Measurements from ENCODE around the gene C2CD4B. TPM values are rescaled to one million over a fixed set of nuclear protein-coding genes. Genes with fewer than 3 reads are reported as not detected.

Gene C2CD4B
- total and polyA plus RNA-seq, 4 donors = 0.17 to 1.8 (median 0.66) TPM

DNA sequence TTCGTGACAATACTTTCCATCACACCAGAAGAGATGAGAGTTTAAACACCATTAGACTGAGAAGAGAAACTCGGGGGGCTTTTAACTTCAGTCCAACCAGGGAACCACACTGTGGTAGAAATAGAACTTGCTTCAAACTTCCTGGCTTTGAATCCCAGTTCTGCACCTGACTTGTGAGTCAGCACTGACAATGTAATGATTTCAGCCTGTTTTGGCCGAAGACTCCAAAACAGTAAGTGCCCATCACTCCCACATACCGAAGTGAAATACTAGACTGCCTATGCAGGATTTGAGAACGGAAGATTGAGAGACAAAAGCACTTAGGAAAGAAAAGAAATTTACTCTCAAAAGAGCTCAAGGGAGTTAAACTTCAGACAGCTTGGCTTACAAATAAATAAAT, 27.0 kb downstream of the C2CD4B start:
- Histone ChIP-seq H3K9me3 (ENCODE audit: control insufficient read depth in 4 of 4, low read length in 3 of 4) (no peaks in the 10 kb centered on the region), H3K4me1 (ENCODE audit: control insufficient read depth in 4 of 4, insufficient read depth in 4 of 4, low read length in 3 of 4) (peaks cover 1 to 22% (median 9%) of the 10 kb centered on the region in 4 donors), H3K27me3 (ENCODE audit: control insufficient read depth in 4 of 4, insufficient read depth in 4 of 4, low read length in 3 of 4) (no peaks in the 10 kb centered on the region), H3K36me3 (ENCODE audit: control insufficient read depth in 4 of 4, insufficient read depth in 3 of 4, low read depth in 1 of 4, low read length in 3 of 4) (no peaks in the 10 kb centered on the region), H3K9ac (ENCODE audit: low read depth in 1 of 2, low read length in 2 of 2) (no peak overlapping the region), H3K27ac (ENCODE audit: low read depth in 1 of 2, low read length in 2 of 2) (no peak overlapping the region), H3K4me3 (ENCODE audit: low read depth in 1 of 3, low read length in 3 of 3) (no peak overlapping the region)
- TF ChIP-seq, protein P1, sequence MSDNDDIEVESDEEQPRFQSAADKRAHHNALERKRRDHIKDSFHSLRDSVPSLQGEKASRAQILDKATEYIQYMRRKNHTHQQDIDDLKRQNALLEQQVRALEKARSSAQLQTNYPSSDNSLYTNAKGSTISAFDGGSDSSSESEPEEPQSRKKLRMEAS (IDR thresholded peaks at IDR 0.05) = no peak
- TF ChIP-seq, protein P2, sequence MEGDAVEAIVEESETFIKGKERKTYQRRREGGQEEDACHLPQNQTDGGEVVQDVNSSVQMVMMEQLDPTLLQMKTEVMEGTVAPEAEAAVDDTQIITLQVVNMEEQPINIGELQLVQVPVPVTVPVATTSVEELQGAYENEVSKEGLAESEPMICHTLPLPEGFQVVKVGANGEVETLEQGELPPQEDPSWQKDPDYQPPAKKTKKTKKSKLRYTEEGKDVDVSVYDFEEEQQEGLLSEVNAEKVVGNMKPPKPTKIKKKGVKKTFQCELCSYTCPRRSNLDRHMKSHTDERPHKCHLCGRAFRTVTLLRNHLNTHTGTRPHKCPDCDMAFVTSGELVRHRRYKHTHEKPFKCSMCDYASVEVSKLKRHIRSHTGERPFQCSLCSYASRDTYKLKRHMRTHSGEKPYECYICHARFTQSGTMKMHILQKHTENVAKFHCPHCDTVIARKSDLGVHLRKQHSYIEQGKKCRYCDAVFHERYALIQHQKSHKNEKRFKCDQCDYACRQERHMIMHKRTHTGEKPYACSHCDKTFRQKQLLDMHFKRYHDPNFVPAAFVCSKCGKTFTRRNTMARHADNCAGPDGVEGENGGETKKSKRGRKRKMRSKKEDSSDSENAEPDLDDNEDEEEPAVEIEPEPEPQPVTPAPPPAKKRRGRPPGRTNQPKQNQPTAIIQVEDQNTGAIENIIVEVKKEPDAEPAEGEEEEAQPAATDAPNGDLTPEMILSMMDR (IDR thresholded peaks at IDR 0.05; ENCODE audit: low read depth, low read length, missing input control) = no peak
- TF ChIP-seq HNF4G (IDR thresholded peaks at IDR 0.05) (no peak), SP1 (IDR thresholded peaks at IDR 0.05) (no peak), HNF4A (conservative IDR thresholded peaks at IDR 0.05) (no peak), GABPA (IDR thresholded peaks at IDR 0.05 in 1 of 2, conservative IDR thresholded peaks at IDR 0.05 in 1 of 2) (no peak), FOXA2 (IDR thresholded peaks at IDR 0.05) (no peak), RXRA (IDR thresholded peaks at IDR 0.05) (no peak), EGR1 (IDR thresholded peaks at IDR 0.05; ENCODE audit: low read depth in 2 of 2) (no peak)
- TF ChIP-seq, protein P3, sequence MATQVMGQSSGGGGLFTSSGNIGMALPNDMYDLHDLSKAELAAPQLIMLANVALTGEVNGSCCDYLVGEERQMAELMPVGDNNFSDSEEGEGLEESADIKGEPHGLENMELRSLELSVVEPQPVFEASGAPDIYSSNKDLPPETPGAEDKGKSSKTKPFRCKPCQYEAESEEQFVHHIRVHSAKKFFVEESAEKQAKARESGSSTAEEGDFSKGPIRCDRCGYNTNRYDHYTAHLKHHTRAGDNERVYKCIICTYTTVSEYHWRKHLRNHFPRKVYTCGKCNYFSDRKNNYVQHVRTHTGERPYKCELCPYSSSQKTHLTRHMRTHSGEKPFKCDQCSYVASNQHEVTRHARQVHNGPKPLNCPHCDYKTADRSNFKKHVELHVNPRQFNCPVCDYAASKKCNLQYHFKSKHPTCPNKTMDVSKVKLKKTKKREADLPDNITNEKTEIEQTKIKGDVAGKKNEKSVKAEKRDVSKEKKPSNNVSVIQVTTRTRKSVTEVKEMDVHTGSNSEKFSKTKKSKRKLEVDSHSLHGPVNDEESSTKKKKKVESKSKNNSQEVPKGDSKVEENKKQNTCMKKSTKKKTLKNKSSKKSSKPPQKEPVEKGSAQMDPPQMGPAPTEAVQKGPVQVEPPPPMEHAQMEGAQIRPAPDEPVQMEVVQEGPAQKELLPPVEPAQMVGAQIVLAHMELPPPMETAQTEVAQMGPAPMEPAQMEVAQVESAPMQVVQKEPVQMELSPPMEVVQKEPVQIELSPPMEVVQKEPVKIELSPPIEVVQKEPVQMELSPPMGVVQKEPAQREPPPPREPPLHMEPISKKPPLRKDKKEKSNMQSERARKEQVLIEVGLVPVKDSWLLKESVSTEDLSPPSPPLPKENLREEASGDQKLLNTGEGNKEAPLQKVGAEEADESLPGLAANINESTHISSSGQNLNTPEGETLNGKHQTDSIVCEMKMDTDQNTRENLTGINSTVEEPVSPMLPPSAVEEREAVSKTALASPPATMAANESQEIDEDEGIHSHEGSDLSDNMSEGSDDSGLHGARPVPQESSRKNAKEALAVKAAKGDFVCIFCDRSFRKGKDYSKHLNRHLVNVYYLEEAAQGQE (IDR thresholded peaks at IDR 0.05) = no peak
- TF ChIP-seq, protein P4, sequence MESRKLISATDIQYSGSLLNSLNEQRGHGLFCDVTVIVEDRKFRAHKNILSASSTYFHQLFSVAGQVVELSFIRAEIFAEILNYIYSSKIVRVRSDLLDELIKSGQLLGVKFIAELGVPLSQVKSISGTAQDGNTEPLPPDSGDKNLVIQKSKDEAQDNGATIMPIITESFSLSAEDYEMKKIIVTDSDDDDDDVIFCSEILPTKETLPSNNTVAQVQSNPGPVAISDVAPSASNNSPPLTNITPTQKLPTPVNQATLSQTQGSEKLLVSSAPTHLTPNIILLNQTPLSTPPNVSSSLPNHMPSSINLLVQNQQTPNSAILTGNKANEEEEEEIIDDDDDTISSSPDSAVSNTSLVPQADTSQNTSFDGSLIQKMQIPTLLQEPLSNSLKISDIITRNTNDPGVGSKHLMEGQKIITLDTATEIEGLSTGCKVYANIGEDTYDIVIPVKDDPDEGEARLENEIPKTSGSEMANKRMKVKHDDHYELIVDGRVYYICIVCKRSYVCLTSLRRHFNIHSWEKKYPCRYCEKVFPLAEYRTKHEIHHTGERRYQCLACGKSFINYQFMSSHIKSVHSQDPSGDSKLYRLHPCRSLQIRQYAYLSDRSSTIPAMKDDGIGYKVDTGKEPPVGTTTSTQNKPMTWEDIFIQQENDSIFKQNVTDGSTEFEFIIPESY (IDR thresholded peaks at IDR 0.05) = no peak
- DNase-seq (ENCODE audit: low spot score) = no peak
- 92% methylated on average over 5 of the region's 5 CpGs for WGBS

DNA sequence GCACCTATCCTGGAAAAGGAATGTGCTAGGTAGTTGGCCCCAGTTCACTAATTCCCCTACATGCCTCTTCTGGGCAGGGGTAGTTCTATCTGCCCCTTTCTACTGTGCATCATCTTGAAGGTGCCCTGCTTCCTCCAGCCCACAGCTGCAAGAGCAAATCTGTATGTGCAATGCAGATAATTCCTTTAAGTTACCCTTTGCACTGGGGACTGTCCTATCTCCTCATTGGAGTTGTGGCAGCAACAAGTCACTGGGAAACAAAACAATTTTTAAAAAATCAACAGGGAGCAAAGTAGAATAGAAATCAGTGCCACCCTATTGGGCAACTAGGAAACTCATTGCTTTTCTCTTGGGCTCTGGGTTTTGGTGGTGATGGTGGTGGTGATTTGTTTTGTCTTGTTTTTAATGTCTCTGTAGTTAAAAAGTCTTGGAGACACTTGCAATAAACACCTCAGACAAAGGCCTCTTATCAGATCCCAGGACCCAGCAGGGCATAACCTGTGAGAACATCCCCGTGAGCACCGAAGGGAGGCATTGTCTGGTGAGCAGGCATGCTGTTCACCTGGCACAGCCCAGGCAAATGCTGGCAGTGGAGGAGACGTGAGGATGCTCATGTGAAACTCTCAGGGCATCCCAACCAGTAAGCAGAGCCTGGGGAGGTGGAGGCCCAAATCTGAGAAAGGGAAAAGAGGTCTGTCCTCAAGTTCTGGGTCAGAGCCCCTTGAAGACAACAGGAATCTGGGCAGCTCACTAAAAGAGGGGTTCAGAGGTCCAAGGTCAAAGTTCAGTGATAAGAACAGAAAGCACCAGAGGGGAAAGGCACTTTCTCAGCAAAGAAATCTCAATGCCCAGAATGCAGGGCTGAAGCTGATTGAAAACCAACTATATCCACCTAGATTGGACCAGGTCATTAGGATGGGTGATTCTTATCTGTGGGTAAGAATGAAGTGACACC, 27.9 kb downstream of the C2CD4B start:
- Histone ChIP-seq H3K4me1 (ENCODE audit: control insufficient read depth in 4 of 4, insufficient read depth in 4 of 4, low read length in 3 of 4) (peaks cover 0 to 19% (median 7%) of the 10 kb centered on the region in 4 donors), H3K27me3 (ENCODE audit: control insufficient read depth in 4 of 4, insufficient read depth in 4 of 4, low read length in 3 of 4) (no peaks in the 10 kb centered on the region), H3K9me3 (ENCODE audit: control insufficient read depth in 4 of 4, low read length in 3 of 4) (no peaks in the 10 kb centered on the region), H3K9ac (ENCODE audit: low read depth in 1 of 2, low read length in 2 of 2) (no peak overlapping the region), H3K27ac (ENCODE audit: low read depth in 1 of 2, low read length in 2 of 2) (no peak overlapping the region), H3K36me3 (ENCODE audit: control insufficient read depth in 4 of 4, insufficient read depth in 3 of 4, low read depth in 1 of 4, low read length in 3 of 4) (no peaks in the 10 kb centered on the region), H3K4me3 (ENCODE audit: low read depth in 1 of 3, low read length in 3 of 3) (no peak overlapping the region)
- 87% methylated on average over 3 of the region's 3 CpGs for WGBS
- DNase-seq (ENCODE audit: low spot score) = no peak
- no peak for TF ChIP-seq GABPA (IDR thresholded peaks at IDR 0.05 in 1 of 2, conservative IDR thresholded peaks at IDR 0.05 in 1 of 2)
- TF ChIP-seq RAD21 (IDR thresholded peaks at IDR 0.05) = no peak
- TF ChIP-seq FOXA2 (IDR thresholded peaks at IDR 0.05) = no peak
- TF ChIP-seq HNF4A (conservative IDR thresholded peaks at IDR 0.05) = no peak
- TF ChIP-seq, protein P4 (IDR thresholded peaks at IDR 0.05) = no peak
- TF ChIP-seq JUND (IDR thresholded peaks at IDR 0.05) = no peak
- TF ChIP-seq, protein P3 (IDR thresholded peaks at IDR 0.05) = no peak
- TF ChIP-seq, protein P5, sequence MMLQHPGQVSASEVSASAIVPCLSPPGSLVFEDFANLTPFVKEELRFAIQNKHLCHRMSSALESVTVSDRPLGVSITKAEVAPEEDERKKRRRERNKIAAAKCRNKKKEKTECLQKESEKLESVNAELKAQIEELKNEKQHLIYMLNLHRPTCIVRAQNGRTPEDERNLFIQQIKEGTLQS (IDR thresholded peaks at IDR 0.05) = no peak
- no peak for TF ChIP-seq RXRA (IDR thresholded peaks at IDR 0.05)
- TF ChIP-seq HNF4G (IDR thresholded peaks at IDR 0.05) = no peak
- TF ChIP-seq EGR1 (IDR thresholded peaks at IDR 0.05; ENCODE audit: low read depth in 2 of 2) = no peak
- no peak for TF ChIP-seq FOXA1 (IDR thresholded peaks at IDR 0.05)
